Calu3 (cell line): ENCODE measurements around the gene TMEM176A. TPM values are rescaled to one million over a fixed set of nuclear protein-coding genes. Genes with fewer than 3 reads are reported as not detected.

Experiments used
- BruUV-seq: library from RNA; stranded (reverse); fragments of 400-500 nt; replicated peaks from 2 replicates; lab custom pipeline; 2021; lab: Mats Ljungman, UMichigan
- CTCF ChIA-PET: fragments of 300-600 bp; sonication (Branson Sonifier 250); formaldehyde crosslinking; loops from one replicate; lab custom pipeline; 2022; ENCODE audit warnings: antibody characterized with exemption; lab: Charles Lee
- DNase-seq: peaks from one replicate; pipeline ENCODE4 v3.0.0; 2022
- H3K27ac Mint-ChIP-seq: one replicate; pipeline ENCODE4 v1.8.0; 2022; ENCODE audit warnings: mixed read lengths; ENCODE audit not compliant: unreplicated experiment
- H3K27me3 Mint-ChIP-seq: one replicate; pipeline ENCODE4 v1.8.0; 2022; ENCODE audit warnings: mixed read lengths; ENCODE audit not compliant: unreplicated experiment
- H3K36me3 Mint-ChIP-seq: one replicate; pipeline ENCODE4 v1.8.0; 2022; ENCODE audit warnings: mild to moderate bottlenecking, moderate library complexity, mixed read lengths; ENCODE audit not compliant: insufficient read depth, unreplicated experiment
- H3K4me1 Mint-ChIP-seq: one replicate; pipeline ENCODE4 v1.8.0; 2022; ENCODE audit warnings: mild to moderate bottlenecking, low read depth, mixed read lengths; ENCODE audit not compliant: unreplicated experiment
- H3K4me3 Mint-ChIP-seq: one replicate; pipeline ENCODE4 v1.8.0; 2022; ENCODE audit warnings: mild to moderate bottlenecking, low read depth, moderate library complexity, mixed read lengths; ENCODE audit not compliant: unreplicated experiment
- H3K9me3 Mint-ChIP-seq: one replicate; pipeline ENCODE4 v1.8.0; 2022; ENCODE audit warnings: low read depth, mixed read lengths; ENCODE audit not compliant: unreplicated experiment
- intact Hi-C: fragments of 100-400 bp; cut with micrococcal nuclease; formaldehyde crosslinking; loops from one replicate; pipeline ENCODE4 v1.10.0; 2022; ENCODE audit not compliant: unreplicated experiment
- total RNA-seq: library from RNA; stranded (reverse); gene quantifications from 2 replicates; pipeline ENCODE4 v1.2.3, GENCODE V29; 2022
- TF ChIP-seq, protein P1 (sequence below): fragments of 200-600 bp; IDR thresholded peaks from one replicate; pipeline ENCODE4 v1.8.0; 2022; ENCODE audit warnings: antibody characterized with exemption; ENCODE audit not compliant: unreplicated experiment

TMEM176A gene
- total RNA-seq, 1 experiment from 2014 or later: 1.5 TPM

DNA sequence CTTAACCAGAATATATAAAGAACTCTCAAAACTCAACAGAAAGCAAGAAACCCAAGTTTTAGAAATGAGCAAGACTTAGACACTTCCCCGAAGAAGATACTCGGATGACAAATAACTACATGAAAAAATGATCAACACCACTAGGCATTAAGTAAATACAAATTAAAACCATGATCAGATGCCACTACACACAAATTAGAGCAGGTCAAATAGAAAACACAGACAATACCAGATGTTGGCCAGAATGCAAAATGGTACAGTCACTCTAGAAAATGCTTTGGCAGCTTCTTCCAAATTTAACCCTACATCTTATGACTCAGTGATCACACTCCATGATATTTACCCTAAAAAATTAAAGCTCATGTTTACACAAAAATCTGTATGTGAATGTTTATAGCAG lies 18.4 kb downstream of the TMEM176A start:
- peaks cover 2% of the 10 kb centered on the region for H3K9me3 Mint-ChIP-seq
- no peaks in the 10 kb centered on the region for H3K4me1 Mint-ChIP-seq
- no peaks in the 10 kb centered on the region for H3K27me3 Mint-ChIP-seq
- intact Hi-C loops: no loop called here
- no peaks in the 10 kb centered on the region for H3K36me3 Mint-ChIP-seq
- H3K27ac Mint-ChIP-seq: no peak overlapping the region
- no peak overlapping the region for H3K4me3 Mint-ChIP-seq
- CTCF ChIA-PET: no interaction called here
- no peak for DNase-seq
- TF ChIP-seq, protein P1, sequence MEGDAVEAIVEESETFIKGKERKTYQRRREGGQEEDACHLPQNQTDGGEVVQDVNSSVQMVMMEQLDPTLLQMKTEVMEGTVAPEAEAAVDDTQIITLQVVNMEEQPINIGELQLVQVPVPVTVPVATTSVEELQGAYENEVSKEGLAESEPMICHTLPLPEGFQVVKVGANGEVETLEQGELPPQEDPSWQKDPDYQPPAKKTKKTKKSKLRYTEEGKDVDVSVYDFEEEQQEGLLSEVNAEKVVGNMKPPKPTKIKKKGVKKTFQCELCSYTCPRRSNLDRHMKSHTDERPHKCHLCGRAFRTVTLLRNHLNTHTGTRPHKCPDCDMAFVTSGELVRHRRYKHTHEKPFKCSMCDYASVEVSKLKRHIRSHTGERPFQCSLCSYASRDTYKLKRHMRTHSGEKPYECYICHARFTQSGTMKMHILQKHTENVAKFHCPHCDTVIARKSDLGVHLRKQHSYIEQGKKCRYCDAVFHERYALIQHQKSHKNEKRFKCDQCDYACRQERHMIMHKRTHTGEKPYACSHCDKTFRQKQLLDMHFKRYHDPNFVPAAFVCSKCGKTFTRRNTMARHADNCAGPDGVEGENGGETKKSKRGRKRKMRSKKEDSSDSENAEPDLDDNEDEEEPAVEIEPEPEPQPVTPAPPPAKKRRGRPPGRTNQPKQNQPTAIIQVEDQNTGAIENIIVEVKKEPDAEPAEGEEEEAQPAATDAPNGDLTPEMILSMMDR: no peak
- BruUV-seq: no TSS peak

DNA sequence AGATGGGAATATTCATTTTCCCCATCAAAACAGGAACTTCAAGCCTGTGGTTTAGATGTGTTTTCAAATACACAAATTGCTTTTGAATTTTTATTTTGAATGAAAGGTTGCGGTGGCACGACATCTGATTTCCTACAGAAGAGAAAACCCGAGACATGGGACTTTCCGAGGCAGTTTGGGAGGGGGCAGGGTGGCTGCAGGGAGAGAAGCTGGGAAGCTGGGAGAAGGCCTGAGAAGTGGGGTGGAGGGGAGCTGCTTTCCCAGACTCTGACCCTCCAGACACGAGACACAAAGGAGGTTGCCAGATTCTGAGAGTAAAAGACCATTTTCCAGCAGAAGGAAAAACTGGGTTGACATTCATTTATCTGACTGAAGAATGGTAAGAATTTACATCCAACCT lies 19.6 kb downstream of the TMEM176A start:
- H3K36me3 Mint-ChIP-seq: no peaks in the 10 kb centered on the region

DNA sequence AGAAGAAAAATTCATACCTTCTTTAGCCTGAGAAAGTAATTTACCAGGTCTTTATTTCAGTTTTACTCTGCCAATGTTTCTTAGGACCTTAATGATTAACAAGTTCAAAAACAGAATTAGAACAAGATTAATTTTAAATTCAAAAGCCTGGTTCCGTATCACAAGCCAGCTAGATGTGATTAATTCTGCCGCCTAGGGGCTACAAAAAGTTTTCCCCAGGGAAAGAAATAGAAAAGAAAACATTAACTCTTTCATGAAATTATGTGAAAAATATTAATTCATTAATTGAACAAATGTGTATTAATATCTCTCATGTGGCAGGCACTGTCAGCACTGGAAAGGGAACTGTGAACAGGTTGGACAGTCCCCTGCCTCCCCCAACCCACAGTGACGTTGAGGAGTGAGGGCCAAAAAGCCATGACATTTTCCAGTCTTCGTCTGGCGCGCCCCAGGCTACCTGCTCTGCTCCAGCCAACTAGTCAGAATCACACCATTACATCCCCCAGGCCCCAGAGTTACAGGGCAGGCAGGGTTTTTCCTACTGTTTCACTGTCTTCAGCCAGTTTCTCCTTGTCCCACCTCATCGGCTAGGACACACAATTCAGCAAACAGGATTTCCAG lies 20.1 kb downstream of the TMEM176A start:
- Mint-ChIP-seq H3K9me3 (peaks cover 2% of the 10 kb centered on the region), H3K27me3 (no peaks in the 10 kb centered on the region), H3K36me3 (no peaks in the 10 kb centered on the region), H3K4me3 (no peak overlapping the region), H3K27ac (no peak overlapping the region), H3K4me1 (no peaks in the 10 kb centered on the region)
- no TSS peak for BruUV-seq
- TF ChIP-seq, protein P1: no peak
- intact Hi-C loops: no loop called here
- CTCF ChIA-PET: no interaction called here
- no peak for DNase-seq

More for the DNA sequence above, 19.6 kb downstream of the TMEM176A start:
- no peak overlapping the region for H3K27ac Mint-ChIP-seq
- H3K4me1 Mint-ChIP-seq: no peaks in the 10 kb centered on the region
- TF ChIP-seq, protein P1: no peak
- CTCF ChIA-PET: no interaction called here
- no peaks in the 10 kb centered on the region for H3K27me3 Mint-ChIP-seq
- H3K4me3 Mint-ChIP-seq: no peak overlapping the region
- no peak for DNase-seq
- intact Hi-C loops: no loop called here
- BruUV-seq: no TSS peak
- peaks cover 2% of the 10 kb centered on the region for H3K9me3 Mint-ChIP-seq

DNA sequence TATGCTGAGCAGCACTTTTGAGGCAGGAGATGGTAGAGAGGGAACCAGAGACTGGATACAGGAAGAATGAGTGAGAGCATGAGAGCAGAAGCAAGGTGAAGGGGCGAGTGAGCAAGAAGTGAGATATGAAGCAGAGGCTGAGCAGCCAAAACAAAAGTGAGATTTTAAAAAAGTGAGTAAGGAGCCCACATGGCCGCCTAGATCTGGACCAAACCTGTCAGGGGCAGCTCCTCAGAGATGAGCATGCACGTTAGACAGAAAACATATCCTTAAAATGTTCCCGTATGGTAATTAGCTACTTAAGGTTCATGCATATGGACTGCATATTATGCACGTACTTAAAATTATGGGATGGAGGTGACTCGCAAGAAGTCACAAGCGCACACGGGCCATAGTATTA lies 22.5 kb downstream of the TMEM176A start:
- Mint-ChIP-seq H3K27me3 (peaks cover 2% of the 10 kb centered on the region), H3K4me3 (no peak overlapping the region), H3K27ac (no peak overlapping the region), H3K36me3 (no peaks in the 10 kb centered on the region), H3K9me3 (peaks cover 2% of the 10 kb centered on the region), H3K4me1 (no peaks in the 10 kb centered on the region)
- TF ChIP-seq, protein P1: no peak
- BruUV-seq: no TSS peak
- no peak for DNase-seq
- intact Hi-C loops: no loop called here
- CTCF ChIA-PET: no interaction called here
